Glutamatergic neuron (in vitro differentiated cells): Measurements from ENCODE around the gene AJM1. TPM values are rescaled to one million over a fixed set of nuclear protein-coding genes. Genes with fewer than 3 reads are reported as not detected.

Source experiments
- DNase-seq: peaks from one replicate; pipeline ENCODE4 v3.0.0; 2022
- H3K27ac Mint-ChIP-seq: one replicate; pipeline ENCODE4 v1.8.0; 2020; ENCODE audit warnings: mild to moderate bottlenecking, mixed read lengths, inconsistent platforms; ENCODE audit not compliant: unreplicated experiment
- H3K27me3 Mint-ChIP-seq: one replicate; pipeline ENCODE4 v1.8.0; 2020; ENCODE audit warnings: mild to moderate bottlenecking, moderate library complexity, mixed read lengths, inconsistent platforms; ENCODE audit not compliant: unreplicated experiment
- H3K36me3 Mint-ChIP-seq: one replicate; pipeline ENCODE4 v1.8.0; 2020; ENCODE audit warnings: mild to moderate bottlenecking, mixed read lengths, inconsistent platforms; ENCODE audit not compliant: unreplicated experiment
- H3K4me1 Mint-ChIP-seq: one replicate; pipeline ENCODE4 v1.8.0; 2020; ENCODE audit warnings: mild to moderate bottlenecking, low read depth, mixed read lengths, inconsistent platforms; ENCODE audit not compliant: unreplicated experiment
- H3K4me3 Mint-ChIP-seq: one replicate; pipeline ENCODE4 v1.8.0; 2020; ENCODE audit warnings: mild to moderate bottlenecking, mixed read lengths, inconsistent platforms; ENCODE audit not compliant: unreplicated experiment
- H3K9me3 Mint-ChIP-seq: one replicate; pipeline ENCODE4 v1.8.0; 2020; ENCODE audit warnings: mild to moderate bottlenecking, moderate library complexity, mixed read lengths, inconsistent platforms; ENCODE audit not compliant: unreplicated experiment
- CTCF ChIP-seq: fragments of 200-600 bp; sonication (generic); IDR thresholded peaks from one replicate; pipeline ENCODE4 v1.5.0; 2021; ENCODE audit not compliant: partially characterized antibody, unreplicated experiment
- total RNA-seq: library from RNA; stranded (reverse); fragmentation: NEBNext Ultra II Directional; extraction: Animal tissue kit (Norgen Biotek cat#: 25700); gene quantifications from one replicate; pipeline ENCODE4 v1.2.1, GENCODE V29; 2021; ENCODE audit not compliant: unreplicated experiment

The AJM1 gene
- total RNA-seq, 1 donor from 2014 or later: 15.3 TPM

- peaks cover 2% of the 10 kb centered on the region for H3K4me1 Mint-ChIP-seq
- H3K4me3 Mint-ChIP-seq: no peak overlapping the region
- no peaks in the 10 kb centered on the region for H3K36me3 Mint-ChIP-seq
- H3K27ac Mint-ChIP-seq: no peak overlapping the region
- no peak for DNase-seq
- peaks cover 7% of the 10 kb centered on the region for H3K27me3 Mint-ChIP-seq
- no peak for TF ChIP-seq CTCF
- peaks cover 4% of the 10 kb centered on the region for H3K9me3 Mint-ChIP-seq
Measured at GRCh38 chr9:136853596-136854112, 11.4 kb downstream of the AJM1 start.

GRCh38 chr9:136854113-136854841, 12.0 kb downstream of the AJM1 start:
- no peaks in the 10 kb centered on the region for H3K36me3 Mint-ChIP-seq
- peak; percentile 18 for DNase-seq
- H3K27me3 Mint-ChIP-seq: peaks cover 5% of the 10 kb centered on the region
- H3K27ac Mint-ChIP-seq: no peak overlapping the region
- TF ChIP-seq CTCF: no peak
- no peak overlapping the region for H3K4me3 Mint-ChIP-seq
- peaks cover 2% of the 10 kb centered on the region for H3K4me1 Mint-ChIP-seq
- peaks cover 1% of the 10 kb centered on the region for H3K9me3 Mint-ChIP-seq

GRCh38 chr9:136854842-136855460, 12.7 kb downstream of the AJM1 start:
- H3K27ac Mint-ChIP-seq: no peak overlapping the region
- H3K4me1 Mint-ChIP-seq: peaks cover 2% of the 10 kb centered on the region
- peak; percentile 18 for DNase-seq
- no peak for TF ChIP-seq CTCF
- H3K36me3 Mint-ChIP-seq: no peaks in the 10 kb centered on the region
- peaks cover 1% of the 10 kb centered on the region for H3K9me3 Mint-ChIP-seq
- H3K27me3 Mint-ChIP-seq: peaks cover 2% of the 10 kb centered on the region
- H3K4me3 Mint-ChIP-seq: no peak overlapping the region

GRCh38 chr9:136855461-136856078, 13.3 kb downstream of the AJM1 start:
- peaks cover 2% of the 10 kb centered on the region for H3K4me1 Mint-ChIP-seq
- H3K9me3 Mint-ChIP-seq: peaks cover 2% of the 10 kb centered on the region
- H3K27ac Mint-ChIP-seq: no peak overlapping the region
- no peak for TF ChIP-seq CTCF
- no peaks in the 10 kb centered on the region for H3K27me3 Mint-ChIP-seq
- H3K4me3 Mint-ChIP-seq: no peak overlapping the region
- no peaks in the 10 kb centered on the region for H3K36me3 Mint-ChIP-seq
- peak; percentile 27 for DNase-seq
